ENCODE measurements around the gene ZC3HAV1. TPM values are rescaled to one million over a fixed set of nuclear protein-coding genes. Genes with fewer than 3 reads are reported as not detected.

ZC3HAV1 gene
- total and polyA plus RNA-seq, 4 donors, result 4.1 to 39.5 (median 18.4) TPM

DNA sequence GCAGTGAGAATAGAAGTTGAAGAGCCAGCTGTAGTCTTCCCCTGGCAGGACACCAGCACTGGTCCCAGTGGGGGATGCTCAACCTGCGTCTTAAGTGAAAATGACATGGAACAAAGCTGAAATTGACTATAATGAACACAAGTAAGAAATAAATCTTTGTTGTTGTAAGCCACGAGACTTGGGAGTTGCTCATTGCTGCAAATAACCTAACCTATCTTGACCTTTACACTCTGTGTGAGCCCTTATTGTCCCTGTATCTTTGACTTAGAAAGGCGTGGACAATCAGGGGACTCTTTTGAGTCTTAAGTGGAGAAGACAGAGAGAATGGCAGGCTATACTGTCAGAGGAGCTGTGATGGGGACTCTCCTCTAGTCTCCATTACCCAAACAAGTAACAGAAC is 90.6 kb downstream of the ZC3HAV1 start:
- DNase-seq, result no peak
- Histone ChIP-seq H3K9me3 (ENCODE audit: control insufficient read depth, low read length) (no peaks in the 10 kb centered on the region), H3K27me3 (ENCODE audit: control insufficient read depth in 1 of 2, insufficient read depth in 2 of 2, low read length in 1 of 2) (no peaks in the 10 kb centered on the region), H3K27ac (ENCODE audit: low read depth in 1 of 2, low read length in 2 of 2) (no peak overlapping the region), H3K4me3 (ENCODE audit: low read length in 2 of 2) (no peak overlapping the region), H3K4me1 (ENCODE audit: control insufficient read depth in 1 of 2, insufficient read depth in 2 of 2, low read length in 2 of 2) (no peaks in the 10 kb centered on the region), H3K36me3 (ENCODE audit: control insufficient read depth in 1 of 2, insufficient read depth in 2 of 2, low read length in 1 of 2) (no peaks in the 10 kb centered on the region)
- WGBS, 2 donors, result 80 to 84% methylated on average over 3 of the region's 3 CpGs
- no peak for ATAC-seq (ENCODE audit: low FRiP score)
- intact Hi-C loops (cut with DNase I), result loop anchor here in 1 of 2 donors (5.0 kb wide), 1 partner anchor 58 kb away; no protein-coding TSS in a partner anchor

DNA sequence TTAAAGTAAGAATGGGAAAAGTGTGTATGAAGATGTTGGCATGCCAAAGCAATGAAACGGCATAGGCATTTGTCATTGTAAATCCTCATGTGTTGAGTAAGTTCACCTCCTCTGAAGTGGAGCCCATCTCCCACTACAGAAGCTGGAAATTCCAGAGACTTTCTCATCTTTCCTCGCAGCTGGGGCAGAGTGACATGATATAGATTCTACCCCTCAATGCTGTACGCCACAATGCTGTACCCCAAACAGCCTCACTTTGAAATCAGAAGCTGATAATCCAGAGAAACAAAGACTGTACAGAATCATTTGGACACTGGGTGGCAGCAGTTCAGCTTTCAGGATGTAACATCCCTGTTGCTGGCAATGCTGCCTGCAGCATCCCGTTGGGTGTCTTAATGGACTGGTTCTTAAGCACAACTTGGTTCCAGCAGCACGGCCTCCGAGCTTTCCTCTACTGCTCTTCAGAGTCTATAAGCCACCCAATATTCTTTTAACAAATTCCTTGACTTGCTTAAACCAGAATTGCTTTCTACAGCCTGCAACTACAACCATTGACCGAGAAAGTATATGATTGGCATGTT is 92.5 kb downstream of the ZC3HAV1 start:
- Histone ChIP-seq H3K4me3 (ENCODE audit: low read length in 2 of 2) (no peak overlapping the region), H3K9me3 (ENCODE audit: control insufficient read depth, low read length) (no peaks in the 10 kb centered on the region), H3K4me1 (ENCODE audit: control insufficient read depth in 1 of 2, insufficient read depth in 2 of 2, low read length in 2 of 2) (no peaks in the 10 kb centered on the region), H3K27me3 (ENCODE audit: control insufficient read depth in 1 of 2, insufficient read depth in 2 of 2, low read length in 1 of 2) (no peaks in the 10 kb centered on the region), H3K27ac (ENCODE audit: low read depth in 1 of 2, low read length in 2 of 2) (no peak overlapping the region), H3K36me3 (ENCODE audit: control insufficient read depth in 1 of 2, insufficient read depth in 2 of 2, low read length in 1 of 2) (no peaks in the 10 kb centered on the region)
- DNase-seq, result peak in 1 of 2 donors; percentile 68
- intact Hi-C loops (cut with DNase I), result loop anchor here in 1 of 2 donors (5.0 kb wide), 1 partner anchor 60 kb away; no protein-coding TSS in a partner anchor
- 25 to 27% methylated on average over 7 of the region's 7 CpGs for whole genome bisulfite sequencing, 2 donors
- peak; percentile 60 for ATAC-seq (ENCODE audit: low FRiP score)

DNA sequence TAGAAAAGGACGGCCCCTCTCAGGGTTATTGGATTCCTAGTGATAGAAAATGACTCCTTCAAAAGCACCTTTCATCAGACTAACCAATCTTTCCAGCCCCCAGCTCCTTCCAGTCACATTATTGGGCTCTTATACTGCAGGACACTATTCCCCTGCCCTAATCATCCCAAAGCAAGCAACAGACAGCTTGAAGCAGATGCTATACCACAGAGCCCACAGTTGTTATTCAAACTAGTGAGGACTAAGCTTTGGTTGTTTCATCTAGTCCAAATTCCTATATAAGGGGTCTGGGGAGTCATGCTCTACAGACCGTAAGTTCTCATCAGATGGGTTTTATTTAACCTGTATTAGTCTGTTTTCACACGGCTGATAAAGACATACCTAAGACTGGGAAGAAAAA is 98.1 kb downstream of the ZC3HAV1 start:
- Histone ChIP-seq H3K4me3 (ENCODE audit: low read length in 2 of 2) (no peak overlapping the region), H3K4me1 (ENCODE audit: control insufficient read depth in 1 of 2, insufficient read depth in 2 of 2, low read length in 2 of 2) (no peaks in the 10 kb centered on the region), H3K27ac (ENCODE audit: low read depth in 1 of 2, low read length in 2 of 2) (no peak overlapping the region), H3K9me3 (ENCODE audit: control insufficient read depth, low read length) (no peaks in the 10 kb centered on the region), H3K36me3 (ENCODE audit: control insufficient read depth in 1 of 2, insufficient read depth in 2 of 2, low read length in 1 of 2) (no peaks in the 10 kb centered on the region), H3K27me3 (ENCODE audit: control insufficient read depth in 1 of 2, insufficient read depth in 2 of 2, low read length in 1 of 2) (peaks cover 0 to 2% of the 10 kb centered on the region in 2 donors)
- intact Hi-C loops (cut with DNase I), result no loop called here
- no peak for ATAC-seq (ENCODE audit: low FRiP score)
- WGBS, 2 donors, result 87 to 90% methylated on average over 3 of the region's 3 CpGs
- no peak for DNase-seq

DNA sequence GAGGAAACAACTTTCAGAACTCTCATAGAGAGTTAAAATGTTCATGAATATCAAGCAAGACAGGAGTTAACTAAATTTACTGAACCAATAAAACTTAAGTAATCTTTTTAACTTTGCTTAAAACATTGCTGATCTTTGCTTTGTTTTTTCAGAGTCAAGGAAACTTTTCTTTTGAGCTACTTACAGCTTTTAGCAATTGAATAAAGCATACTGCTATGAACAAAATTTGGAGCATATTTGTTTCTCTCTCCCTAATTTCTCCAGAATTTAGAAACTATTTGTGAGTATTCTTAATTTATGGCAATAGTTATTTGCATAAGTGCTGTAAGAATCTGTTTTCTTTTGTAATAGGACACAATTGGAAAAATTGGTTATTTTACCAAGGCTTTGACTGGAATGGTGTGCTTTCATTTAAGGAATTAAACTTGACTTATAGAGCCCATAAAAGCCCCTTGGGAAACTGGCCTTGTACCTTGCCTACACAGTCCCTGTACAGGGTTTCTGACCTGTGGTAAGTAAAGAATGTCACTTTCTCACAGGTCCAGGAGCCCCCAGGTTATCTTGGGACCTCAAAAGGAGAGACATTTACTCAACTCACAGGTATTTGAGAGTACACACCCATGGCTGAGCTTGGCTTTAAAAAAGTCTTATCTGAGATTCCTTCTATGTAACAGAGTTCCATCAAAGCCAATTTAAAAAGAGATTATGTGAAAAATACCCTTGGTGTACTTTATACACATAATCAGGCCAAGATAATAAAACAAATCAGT is 105.0 kb downstream of the ZC3HAV1 start:
- intact Hi-C loops (cut with DNase I), result no loop called here
- Histone ChIP-seq H3K27ac (ENCODE audit: low read depth in 1 of 2, low read length in 2 of 2) (no peak overlapping the region), H3K4me3 (ENCODE audit: low read length in 2 of 2) (no peak overlapping the region), H3K4me1 (ENCODE audit: control insufficient read depth in 1 of 2, insufficient read depth in 2 of 2, low read length in 2 of 2) (no peaks in the 10 kb centered on the region), H3K27me3 (ENCODE audit: control insufficient read depth in 1 of 2, insufficient read depth in 2 of 2, low read length in 1 of 2) (no peaks in the 10 kb centered on the region), H3K36me3 (ENCODE audit: control insufficient read depth in 1 of 2, insufficient read depth in 2 of 2, low read length in 1 of 2) (no peaks in the 10 kb centered on the region), H3K9me3 (ENCODE audit: control insufficient read depth, low read length) (no peaks in the 10 kb centered on the region)
- ATAC-seq (ENCODE audit: low FRiP score), result no peak
- no peak for DNase-seq

DNA sequence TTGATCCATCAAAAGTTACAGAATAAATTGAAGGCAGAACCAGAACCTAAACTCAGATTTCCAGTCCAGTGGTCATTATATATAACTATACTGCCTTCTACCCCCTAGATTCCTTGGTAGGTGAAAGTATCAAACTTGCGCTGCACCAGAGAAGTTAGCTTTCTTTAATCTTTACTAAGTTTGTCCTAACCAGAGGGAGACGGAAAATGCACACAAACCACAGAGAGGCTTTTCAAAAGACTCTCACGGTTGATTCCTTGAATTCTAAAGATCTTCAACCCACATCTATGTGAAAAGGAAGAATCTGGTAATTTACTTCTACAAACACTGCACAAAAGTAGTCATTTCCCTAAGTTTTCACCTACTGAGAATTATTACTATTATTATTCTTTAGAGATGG is 110.1 kb downstream of the ZC3HAV1 start:
- Histone ChIP-seq H3K4me3 (ENCODE audit: low read length in 2 of 2) (no peak overlapping the region), H3K4me1 (ENCODE audit: control insufficient read depth in 1 of 2, insufficient read depth in 2 of 2, low read length in 2 of 2) (no peaks in the 10 kb centered on the region), H3K27me3 (ENCODE audit: control insufficient read depth in 1 of 2, insufficient read depth in 2 of 2, low read length in 1 of 2) (no peaks in the 10 kb centered on the region), H3K27ac (ENCODE audit: low read depth in 1 of 2, low read length in 2 of 2) (no peak overlapping the region), H3K36me3 (ENCODE audit: control insufficient read depth in 1 of 2, insufficient read depth in 2 of 2, low read length in 1 of 2) (no peaks in the 10 kb centered on the region), H3K9me3 (ENCODE audit: control insufficient read depth, low read length) (no peaks in the 10 kb centered on the region)
- WGBS, 2 donors, result 82 to 84% methylated on average over 3 of the region's 3 CpGs
- intact Hi-C loops (cut with DNase I), result no loop called here
- ATAC-seq (ENCODE audit: low FRiP score) (no peak), DNase-seq (no peak)

Other genes with a start within 250 kb of the ZC3HAV1 start
- 1 to 10 TPM; 1.0 to 2.8 TPM for gene KIAA1549, start 128.3 kb downstream of the ZC3HAV1 start, total RNA-seq
- under 1 TPM; 0.13 to 0.15 TPM for gene KIAA1549, start 128.3 kb downstream of the ZC3HAV1 start, polyA plus RNA-seq
- 10 to 100 TPM in 1 of 2 donors, 1 to 10 TPM in 1; 6.9 to 17.5 TPM for gene ZC3HAV1L, start 73.7 kb downstream of the ZC3HAV1 start, total RNA-seq
- 1 to 10 TPM in 1 of 2 donors, under 1 TPM in 1; 0.51 to 1.1 TPM for gene ZC3HAV1L, start 73.7 kb downstream of the ZC3HAV1 start, polyA plus RNA-seq
- 10 to 100 TPM; 22.6 to 30.6 TPM for gene UBN2, start 121.5 kb upstream of the ZC3HAV1 start, total RNA-seq
- 1 to 10 TPM; 2.5 to 3.4 TPM for gene UBN2, start 121.5 kb upstream of the ZC3HAV1 start, polyA plus RNA-seq
- gene FMC1, start 231.6 kb upstream of the ZC3HAV1 start, total RNA-seq, result 1 to 10 TPM; 6.9 to 9.6 TPM
- 10 to 100 TPM; 24.4 to 28.3 TPM for gene FMC1, start 231.6 kb upstream of the ZC3HAV1 start, polyA plus RNA-seq